ENCODE data around the gene ZNF296. TPM values are rescaled to one million over a fixed set of nuclear protein-coding genes. Genes with fewer than 3 reads are reported as not detected.

The ZNF296 gene
- total RNA-seq, 2 donors from 2014 or later, result 2.1 to 8.5 TPM

- TF ChIP-seq CTCF (conservative IDR thresholded peaks at IDR 0.05), result peak; percentile 65
- Histone ChIP-seq H3K9me3 (ENCODE audit: control insufficient read depth, low read length) (no peaks in the 10 kb centered on the region), H3K4me3 (ENCODE audit: low read length) (peak within 1 kb of the TSS; percentile 97), H3K27me3 (ENCODE audit: control insufficient read depth, insufficient read depth, low read length, poor library complexity, severe bottlenecking) (no peaks in the 10 kb centered on the region), H3K36me3 (ENCODE audit: control insufficient read depth, insufficient read depth, low read length) (peaks cover 52% of the 10 kb centered on the region), H3K9ac (ENCODE audit: extremely low read depth, low read length, poor library complexity, severe bottlenecking) (peak within 1 kb of the TSS; percentile 75), H3K4me1 (ENCODE audit: control insufficient read depth, insufficient read depth, low read length) (peaks cover 3% of the 10 kb centered on the region), H3K27ac (ENCODE audit: low read depth, low read length) (peak within 1 kb of the TSS; percentile 95)
- 0 to 1% methylated on average over 53 to 103 of the region's 103 CpGs for WGBS, 2 experiments (ENCODE audit: insufficient coverage in 1 of 2, insufficient read length in 1 of 2)
- Mint-ChIP-seq H3K36me3 (ENCODE audit: low read depth) (peaks cover 39% of the 10 kb centered on the region), H3K27me3 (ENCODE audit: insufficient read depth) (no peaks in the 10 kb centered on the region), H3K4me3 (peak within 1 kb of the TSS; percentile 81), H3K4me1 (peaks cover 51% of the 10 kb centered on the region), H3K27ac (peak within 1 kb of the TSS; percentile 100), H3K9me3 (no peaks in the 10 kb centered on the region)
- peak; percentile 97 for DNase-seq
Measured at GRCh38 chr19:45092747-45093678, 16.7 kb upstream of the ZNF296 start, which contains the start of gene PPP1R37. PPP1R37 (plus strand) TSS chr19:45093179; CDS start chr19:45093326, 147 bp downstream.

GRCh38 chr19:45091031-45091923 lies 15.0 kb upstream of the ZNF296 start:
- peaks cover 49% of the 10 kb centered on the region for H3K36me3 Mint-ChIP-seq (ENCODE audit: low read depth)
- peak; percentile 100 for DNase-seq
- H3K27ac ChIP-seq (ENCODE audit: low read depth, low read length), result peak overlapping the region; percentile 81
- H3K4me3 Mint-ChIP-seq, result peak overlapping the region; percentile 81
- H3K4me3 ChIP-seq (ENCODE audit: low read length), result peak overlapping the region; percentile 97
- H3K27me3 Mint-ChIP-seq (ENCODE audit: insufficient read depth), result no peaks in the 10 kb centered on the region
- TF ChIP-seq CTCF (conservative IDR thresholded peaks at IDR 0.05), result no peak
- no peaks in the 10 kb centered on the region for H3K9me3 ChIP-seq (ENCODE audit: control insufficient read depth, low read length)
- peak overlapping the region; percentile 100 for H3K27ac Mint-ChIP-seq
- peaks cover 58% of the 10 kb centered on the region for H3K36me3 ChIP-seq (ENCODE audit: control insufficient read depth, insufficient read depth, low read length)
- no peaks in the 10 kb centered on the region for H3K4me1 ChIP-seq (ENCODE audit: control insufficient read depth, insufficient read depth, low read length)
- H3K9me3 Mint-ChIP-seq, result no peaks in the 10 kb centered on the region
- no peaks in the 10 kb centered on the region for H3K27me3 ChIP-seq (ENCODE audit: control insufficient read depth, insufficient read depth, low read length, poor library complexity, severe bottlenecking)
- peak overlapping the region; percentile 33 for H3K9ac ChIP-seq (ENCODE audit: extremely low read depth, low read length, poor library complexity, severe bottlenecking)
- 40 to 49% methylated on average over 60 to 64 of the region's 64 CpGs for WGBS, 2 experiments (ENCODE audit: insufficient coverage in 1 of 2, insufficient read length in 1 of 2)
- H3K4me1 Mint-ChIP-seq, result peaks cover 39% of the 10 kb centered on the region

GRCh38 chr19:45090606-45091005 lies 14.3 kb upstream of the ZNF296 start:
- H3K4me1 ChIP-seq (ENCODE audit: control insufficient read depth, insufficient read depth, low read length), result no peaks in the 10 kb centered on the region
- 95% methylated on average over 5 of the region's 5 CpGs; no CpG with 5 or more reads in 1 of the 2 experiments for WGBS, 2 experiments (ENCODE audit: insufficient coverage in 1 of 2, insufficient read length in 1 of 2)
- Mint-ChIP-seq H3K4me3 (peak overlapping the region; percentile 81), H3K4me1 (peaks cover 35% of the 10 kb centered on the region), H3K27me3 (ENCODE audit: insufficient read depth) (no peaks in the 10 kb centered on the region), H3K36me3 (ENCODE audit: low read depth) (peaks cover 49% of the 10 kb centered on the region), H3K9me3 (no peaks in the 10 kb centered on the region), H3K27ac (peak overlapping the region; percentile 96)
- H3K27me3 ChIP-seq (ENCODE audit: control insufficient read depth, insufficient read depth, low read length, poor library complexity, severe bottlenecking), result no peaks in the 10 kb centered on the region
- no peak for DNase-seq
- H3K27ac ChIP-seq (ENCODE audit: low read depth, low read length), result no peak overlapping the region
- H3K9ac ChIP-seq (ENCODE audit: extremely low read depth, low read length, poor library complexity, severe bottlenecking), result no peak overlapping the region
- no peak overlapping the region for H3K4me3 ChIP-seq (ENCODE audit: low read length)
- no peaks in the 10 kb centered on the region for H3K9me3 ChIP-seq (ENCODE audit: control insufficient read depth, low read length)
- H3K36me3 ChIP-seq (ENCODE audit: control insufficient read depth, insufficient read depth, low read length), result peaks cover 54% of the 10 kb centered on the region
- TF ChIP-seq CTCF (conservative IDR thresholded peaks at IDR 0.05), result no peak
